ENCODE data around the gene PDX1.

- TF ChIP-seq CTCF (IDR thresholded peaks at IDR 0.05 in 4 of 5, conservative IDR thresholded peaks at IDR 0.05 in 1 of 5): no peak
- no peak for TF ChIP-seq POLR2A (IDR thresholded peaks at IDR 0.05)
Measured at GRCh38 chr13:27878274-27878673, 41.5 kb upstream of the PDX1 start.

Data from gastrocnemius medialis (tissue), 4 donors.